Left ventricle myocardium inferior (tissue), 1 donor: ENCODE measurements around the gene ZDHHC21. TPM values are rescaled to one million over a fixed set of nuclear protein-coding genes. Genes with fewer than 3 reads are reported as not detected.
"Not testable (repeated sequence)": the region's sequence is repeated elsewhere in the genome, so short reads cannot be mapped to it uniquely, and the experiment has no call there.

ENCODE experiments used
- DNase-seq: peaks from one replicate; pipeline ENCODE4 v3.0.0-alpha.2; 2020
- H3K27ac ChIP-seq: fragments of 200-600 bp; replicated peaks from 2 replicates; pipeline ENCODE4 v1.8.0; 2021
- H3K27me3 ChIP-seq: fragments of 200-600 bp; 2 replicates; pipeline ENCODE4 v1.8.0; 2021; ENCODE audit warnings: low read depth
- H3K36me3 ChIP-seq: fragments of 200-600 bp; 2 replicates; pipeline ENCODE4 v1.8.0; 2021
- H3K4me1 ChIP-seq: fragments of 200-600 bp; 2 replicates; pipeline ENCODE4 v1.8.0; 2021
- H3K4me3 ChIP-seq: fragments of 200-600 bp; 2 replicates; pipeline ENCODE4 v1.8.0; 2021; ENCODE audit warnings: mild to moderate bottlenecking, moderate library complexity
- H3K9me3 ChIP-seq: fragments of 200-600 bp; replicated peaks from 2 replicates; pipeline ENCODE4 v1.8.0; 2021
- CTCF ChIP-seq: fragments of 200-600 bp; IDR thresholded peaks from 2 replicates; pipeline ENCODE4 v1.8.0; 2021; ENCODE audit warnings: antibody characterized with exemption, mild to moderate bottlenecking, borderline replicate concordance
- intact Hi-C: fragments of 100-400 bp; cut with micrococcal nuclease; formaldehyde crosslinking; loops from one replicate; pipeline ENCODE4 v1.11.0; 2022
- total RNA-seq: library from RNA; stranded (reverse); fragmentation: NEBNext Ultra II Directional; extraction: Animal tissue kit (Norgen Biotek cat#: 25700); gene quantifications from one replicate; pipeline ENCODE4 v1.2.1, GENCODE V29; 2021
- donor health status: DM: no; HTN: yes; CAD: no; lungs with severe emphysema.

ZDHHC21 gene
- total RNA-seq, 1 donor from 2014 or later = 7.9 TPM

- intact Hi-C loops = no loop called here
- Histone ChIP-seq H3K27ac (no peak overlapping the region), H3K36me3 (no peaks in the 10 kb centered on the region), H3K9me3 (no peaks in the 10 kb centered on the region), H3K4me1 (no peaks in the 10 kb centered on the region), H3K27me3 (no peaks in the 10 kb centered on the region), H3K4me3 (no peak overlapping the region)
- DNase-seq = no peak
- TF ChIP-seq CTCF = no peak
Observed at GRCh38 chr9:14678776-14679175, 14.5 kb downstream of the ZDHHC21 start.

DNA sequence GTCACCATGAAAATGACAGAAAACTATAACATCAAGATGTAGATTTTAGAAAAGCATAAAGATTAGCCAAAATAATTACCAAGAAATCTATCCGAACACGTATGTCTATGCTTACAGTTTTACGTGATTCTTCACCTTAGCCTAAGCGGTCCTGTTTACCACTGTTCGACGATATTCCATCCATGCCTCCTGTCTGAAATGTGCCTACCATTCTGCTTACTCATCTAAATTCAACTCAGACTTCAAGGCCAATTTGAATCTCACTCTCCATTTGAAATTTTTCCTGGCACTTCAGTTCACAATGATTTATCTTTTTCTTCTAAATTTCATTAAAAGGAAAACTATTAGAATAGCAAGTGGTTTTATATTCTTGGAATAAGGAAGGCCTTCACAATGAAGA is 15.4 kb downstream of the ZDHHC21 start:
- H3K36me3 ChIP-seq = no peaks in the 10 kb centered on the region
- no peak overlapping the region for H3K4me3 ChIP-seq
- no peak for TF ChIP-seq CTCF
- H3K27ac ChIP-seq = no peak overlapping the region
- intact Hi-C loops = no loop called here
- no peaks in the 10 kb centered on the region for H3K27me3 ChIP-seq
- no peaks in the 10 kb centered on the region for H3K9me3 ChIP-seq
- no peaks in the 10 kb centered on the region for H3K4me1 ChIP-seq
- DNase-seq = no peak

GRCh38 chr9:14677396-14677795 is 15.8 kb downstream of the ZDHHC21 start:
- H3K27me3 ChIP-seq = no peaks in the 10 kb centered on the region
- no peak for TF ChIP-seq CTCF
- no peaks in the 10 kb centered on the region for H3K4me1 ChIP-seq
- peaks cover 3% of the 10 kb centered on the region for H3K36me3 ChIP-seq
- no peak overlapping the region for H3K27ac ChIP-seq
- H3K4me3 ChIP-seq = no peak overlapping the region
- H3K9me3 ChIP-seq = no peaks in the 10 kb centered on the region
- intact Hi-C loops = no loop called here
- DNase-seq = no peak

DNA sequence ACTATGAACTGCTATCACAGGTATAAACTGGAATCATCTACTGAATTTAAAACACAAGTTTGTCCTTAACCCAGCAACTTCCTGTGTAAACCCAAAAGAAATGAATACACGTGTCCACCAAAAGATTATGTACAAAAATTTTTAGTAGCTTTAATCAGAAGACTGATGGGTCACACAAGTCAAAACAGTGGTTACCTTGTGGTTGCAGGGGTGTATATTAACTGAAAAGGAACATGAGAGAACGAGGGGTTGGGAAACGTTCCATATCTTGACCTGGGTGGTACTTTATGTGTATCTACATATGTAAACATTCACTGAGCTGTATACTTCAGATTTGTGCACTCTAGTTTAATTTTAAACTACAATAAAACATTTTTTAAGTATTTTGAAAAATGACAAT is 18.6 kb downstream of the ZDHHC21 start:
- Histone ChIP-seq H3K9me3 (no peaks in the 10 kb centered on the region), H3K27me3 (no peaks in the 10 kb centered on the region), H3K36me3 (peaks cover 6% of the 10 kb centered on the region), H3K27ac (no peak overlapping the region), H3K4me1 (no peaks in the 10 kb centered on the region), H3K4me3 (no peak overlapping the region)
- intact Hi-C loops = no loop called here
- no peak for TF ChIP-seq CTCF
- no peak for DNase-seq

DNA sequence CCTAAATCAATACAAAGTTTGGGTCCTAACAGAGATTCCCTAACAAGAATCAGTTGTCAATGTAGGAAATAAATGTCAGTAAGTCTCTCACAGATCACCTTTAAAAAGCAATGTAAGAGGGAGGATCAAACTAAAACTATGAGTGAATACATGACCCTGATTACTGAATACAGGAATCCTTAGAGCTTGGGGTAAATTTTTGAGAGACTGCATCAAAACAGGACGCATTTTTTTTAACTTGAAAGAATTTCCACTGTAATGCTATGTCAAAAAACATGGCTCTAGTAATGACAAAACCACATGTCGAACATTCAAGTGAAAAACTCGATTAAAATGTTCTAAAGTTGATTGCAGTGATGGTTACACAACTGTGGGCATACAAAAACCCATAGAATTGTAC is 21.9 kb downstream of the ZDHHC21 start:
- no peak for TF ChIP-seq CTCF
- Histone ChIP-seq H3K4me3 (no peak overlapping the region), H3K9me3 (no peaks in the 10 kb centered on the region), H3K27me3 (no peaks in the 10 kb centered on the region), H3K27ac (no peak overlapping the region), H3K4me1 (no peaks in the 10 kb centered on the region), H3K36me3 (peaks cover 6% of the 10 kb centered on the region)
- intact Hi-C loops = no loop called here
- DNase-seq = no peak

GRCh38 chr9:14670718-14671117 is 22.5 kb downstream of the ZDHHC21 start:
- intact Hi-C loops = no loop called here
- Histone ChIP-seq H3K27ac (no peak overlapping the region), H3K36me3 (peaks cover 6% of the 10 kb centered on the region), H3K9me3 (no peaks in the 10 kb centered on the region), H3K4me3 (no peak overlapping the region), H3K4me1 (no peaks in the 10 kb centered on the region), H3K27me3 (no peaks in the 10 kb centered on the region)
- DNase-seq = no peak
- no peak for TF ChIP-seq CTCF

DNA sequence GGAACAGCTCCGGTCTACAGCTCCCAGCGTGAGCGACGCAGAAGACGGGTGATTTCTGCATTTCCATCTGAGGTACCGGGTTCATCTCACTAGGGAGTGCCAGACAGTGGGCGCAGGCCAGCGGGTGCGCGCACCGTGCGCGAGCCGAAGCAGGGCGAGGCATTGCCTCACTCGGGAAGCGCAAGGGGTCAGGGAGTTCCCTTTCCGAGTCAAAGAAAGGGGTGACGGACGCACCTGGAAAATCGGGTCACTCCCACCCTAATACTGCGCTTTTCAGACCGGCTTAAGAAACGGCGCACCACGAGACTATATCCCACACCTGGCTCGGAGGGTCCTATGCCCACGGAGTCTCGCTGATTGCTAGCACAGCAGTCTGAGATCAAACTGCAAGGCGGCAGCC is 29.2 kb downstream of the ZDHHC21 start:
- intact Hi-C loops, DNase-seq, H3K9me3 ChIP-seq, H3K27me3 ChIP-seq, H3K4me3 ChIP-seq, H3K4me1 ChIP-seq, H3K36me3 ChIP-seq, H3K27ac ChIP-seq: not testable (repeated sequence)
